DMS153 (cell line): ENCODE data around the gene MGLL.
A peak's percentile ranks its signal among the peaks of the same experiment; 100 is the strongest.

ENCODE experiments used
- DNase-seq: peaks from one replicate; lab custom pipeline; 2025; lab: John Stamatoyannopoulos, UW

MGLL gene

GRCh38 chr3:127835993-127836882 lies 13.9 kb upstream of the MGLL start:
- peak; percentile 29 for DNase-seq

GRCh38 chr3:127834771-127835170 lies 12.5 kb upstream of the MGLL start:
- no peak for DNase-seq

- no peak for DNase-seq
These were observed 11.1 kb upstream of the MGLL start for GRCh38 chr3:127833281-127834032.

- no peak for DNase-seq
These were observed 9.4 kb upstream of the MGLL start for GRCh38 chr3:127831723-127832172.

DNA sequence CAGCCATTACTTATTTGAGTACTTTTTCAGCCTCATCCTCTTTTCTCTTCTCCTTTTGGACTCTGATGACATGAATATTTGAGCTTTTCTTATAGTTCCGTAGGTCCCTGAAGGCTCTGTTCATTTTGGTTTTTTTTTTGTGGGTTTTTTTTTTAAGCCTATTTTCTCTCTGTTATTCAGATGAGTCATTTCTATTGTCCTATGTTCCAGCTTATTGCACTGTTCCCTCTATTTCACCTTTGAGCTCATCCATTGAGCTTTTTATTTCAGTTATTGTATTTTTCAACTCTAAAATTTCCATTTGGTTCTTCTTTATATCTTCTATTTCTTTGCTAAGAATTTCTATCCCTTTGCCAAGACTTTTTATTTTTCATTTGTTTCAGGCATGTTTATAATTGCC lies 7.2 kb upstream of the MGLL start:
- no peak for DNase-seq

GRCh38 chr3:127827808-127828207 lies 5.5 kb upstream of the MGLL start:
- DNase-seq = no peak

- no peak for DNase-seq
These were observed 3.4 kb upstream of the MGLL start for GRCh38 chr3:127825756-127826155.

DNA sequence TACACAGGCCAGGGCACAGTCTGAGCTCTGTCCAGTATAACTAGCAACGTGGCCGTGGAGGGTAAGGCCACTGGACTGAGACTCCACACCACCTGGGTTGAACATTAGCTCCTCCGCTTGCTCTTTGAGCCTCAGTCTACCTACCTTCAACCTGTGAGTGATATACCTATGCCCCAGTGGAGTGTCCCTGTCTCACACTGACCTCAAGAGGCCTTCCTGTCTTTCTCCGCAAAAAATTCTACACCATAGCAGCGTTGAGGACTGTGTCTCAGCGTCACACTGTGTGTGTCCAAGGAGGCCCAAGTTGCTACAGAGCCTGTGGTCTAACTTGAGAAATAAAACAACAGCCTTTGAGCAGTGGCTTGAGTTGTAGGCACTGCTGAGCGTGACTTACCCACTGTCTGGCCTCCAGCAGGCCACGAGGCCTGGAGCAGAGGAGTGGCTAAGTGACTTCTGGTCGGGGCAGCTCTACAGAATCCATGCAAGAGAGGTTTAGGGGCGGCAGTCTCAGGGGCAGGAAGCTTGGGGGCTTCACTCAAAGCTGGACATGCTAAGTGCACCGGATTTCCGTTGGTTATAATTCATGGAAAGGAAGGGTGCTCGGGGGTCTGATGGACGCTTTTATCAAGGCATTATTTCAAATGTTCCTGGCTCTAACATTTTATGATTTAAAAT lies 2.0 kb upstream of the MGLL start:
- no peak for DNase-seq

GRCh38 chr3:127823426-127823857 lies 1.1 kb upstream of the MGLL start:
- no peak for DNase-seq

GRCh38 chr3:127822682-127823425 lies 539 bp upstream of the MGLL start:
- DNase-seq = no peak

DNA sequence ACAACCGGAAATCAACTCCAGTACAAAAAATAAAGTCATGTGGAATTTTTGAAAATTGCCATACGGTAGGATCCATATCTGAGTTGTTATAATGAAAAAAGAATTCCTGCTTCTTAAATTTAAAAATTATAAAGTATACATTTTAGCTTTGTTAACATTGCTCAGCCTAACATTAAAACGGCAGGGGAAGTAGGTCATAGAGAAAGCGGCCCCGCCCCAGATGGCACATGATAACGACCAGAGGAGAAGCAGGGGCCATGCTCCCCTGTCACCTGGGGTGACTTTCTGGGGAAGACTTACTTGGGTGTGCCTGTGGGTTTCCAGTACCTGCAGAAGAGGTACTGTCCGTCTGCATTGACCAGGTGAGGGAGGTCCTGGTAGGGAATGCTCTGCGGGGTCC lies 921 bp downstream of the MGLL start:
- no peak for DNase-seq

GRCh38 chr3:127820826-127821313 lies 1.4 kb downstream of the MGLL start:
- DNase-seq = peak; percentile 86

- DNase-seq = no peak
These were observed 2.0 kb downstream of the MGLL start for GRCh38 chr3:127820221-127820825.

DNA sequence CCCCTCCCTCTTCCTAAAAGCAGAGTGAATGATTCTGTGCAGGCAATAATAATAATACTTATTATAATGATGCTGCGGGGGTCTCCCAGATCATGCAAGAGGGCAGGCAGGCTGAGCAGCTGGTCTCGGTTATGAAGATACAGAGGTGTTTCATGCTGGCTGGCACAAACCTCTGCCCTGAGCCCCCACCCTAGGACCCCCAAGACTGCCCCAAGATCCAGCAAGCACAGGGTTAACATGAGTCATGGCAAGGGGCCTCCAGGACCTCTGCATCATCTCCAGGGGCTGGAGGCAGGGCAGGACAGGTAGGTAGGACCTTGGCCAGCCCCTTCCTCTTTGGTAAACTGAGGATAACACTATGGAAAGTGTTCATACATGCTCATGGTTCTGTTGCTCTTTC lies 2.7 kb downstream of the MGLL start:
- no peak for DNase-seq

DNA sequence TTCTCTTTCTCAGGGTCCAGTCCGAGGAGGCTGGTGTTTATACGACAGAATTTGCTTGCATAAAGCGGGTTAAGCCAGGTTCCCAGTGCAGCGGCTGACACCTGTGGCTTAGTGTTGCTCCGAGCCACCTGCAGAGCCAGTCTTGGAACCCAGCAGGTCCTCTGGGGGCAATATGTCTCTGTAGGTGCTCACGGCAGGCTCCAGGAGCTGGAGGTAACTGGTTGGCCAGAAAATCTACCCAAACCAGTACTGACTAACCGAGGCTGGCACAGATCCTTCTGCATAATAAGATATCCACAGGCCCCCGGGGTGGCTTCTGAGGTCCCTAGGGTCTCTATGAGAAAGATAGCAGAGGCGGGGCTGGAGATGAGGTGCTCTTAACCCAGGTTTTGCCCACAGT lies 3.2 kb downstream of the MGLL start:
- DNase-seq = no peak

- no peak for DNase-seq
These were observed 4.9 kb downstream of the MGLL start for GRCh38 chr3:127817406-127817841.

- no peak for DNase-seq
These were observed 5.4 kb downstream of the MGLL start for GRCh38 chr3:127816783-127817405.

GRCh38 chr3:127815641-127816605 lies 6.4 kb downstream of the MGLL start:
- peak; percentile 50 for DNase-seq

GRCh38 chr3:127815001-127815400 lies 7.3 kb downstream of the MGLL start:
- DNase-seq = no peak
